ENCODE results near the gene DPP4.

DPP4 gene

GRCh38 chr2:162073888-162074631, at the start of gene DPP4:
Gene DPP4 (minus strand): TSS chr2:162074215. CDS start chr2:162073981, 234 bp downstream.
- no peak for DNase-seq

- no peak for DNase-seq
Measured at GRCh38 chr2:162118166-162119031, 44.4 kb upstream of the DPP4 start.

DNA sequence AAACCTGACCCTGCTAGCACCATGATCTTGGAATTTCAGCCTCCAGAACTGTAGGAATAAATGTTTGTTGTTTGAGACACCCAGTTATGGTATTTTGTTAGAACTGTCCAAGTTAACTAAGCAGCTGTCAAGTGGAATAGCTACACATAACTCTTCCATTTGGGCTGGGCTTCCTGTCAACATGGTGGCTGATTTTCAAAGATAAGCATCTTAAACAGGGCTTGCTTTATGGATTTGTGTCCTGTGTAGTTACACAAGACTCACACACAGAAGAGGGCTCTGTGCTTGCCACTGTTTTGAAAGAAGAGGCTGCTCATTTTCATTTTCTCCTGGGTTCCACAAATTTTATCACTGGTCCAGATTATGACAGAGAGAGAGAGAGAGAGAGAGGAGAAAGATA, 42.3 kb upstream of the DPP4 start:
- DNase-seq: no peak

DNA sequence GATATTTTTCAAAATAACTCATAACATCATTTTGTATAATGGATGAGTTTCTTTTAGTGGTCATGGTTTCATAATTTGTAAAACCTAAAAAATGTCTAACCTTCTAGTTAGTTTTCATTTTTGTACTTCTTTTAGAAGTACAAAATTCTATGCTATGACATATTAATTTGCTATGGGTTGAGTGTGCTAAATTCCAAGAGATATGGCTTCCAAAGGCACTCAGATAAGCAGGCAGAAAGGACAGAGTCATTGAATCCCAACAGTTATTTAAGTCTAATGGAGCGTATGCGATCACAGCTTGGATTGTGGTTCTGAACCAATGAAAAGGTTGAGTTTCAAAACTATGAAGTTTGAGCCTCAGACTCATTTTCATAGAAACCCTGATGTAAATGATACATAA, 41.1 kb upstream of the DPP4 start:
- no peak for DNase-seq

DNA sequence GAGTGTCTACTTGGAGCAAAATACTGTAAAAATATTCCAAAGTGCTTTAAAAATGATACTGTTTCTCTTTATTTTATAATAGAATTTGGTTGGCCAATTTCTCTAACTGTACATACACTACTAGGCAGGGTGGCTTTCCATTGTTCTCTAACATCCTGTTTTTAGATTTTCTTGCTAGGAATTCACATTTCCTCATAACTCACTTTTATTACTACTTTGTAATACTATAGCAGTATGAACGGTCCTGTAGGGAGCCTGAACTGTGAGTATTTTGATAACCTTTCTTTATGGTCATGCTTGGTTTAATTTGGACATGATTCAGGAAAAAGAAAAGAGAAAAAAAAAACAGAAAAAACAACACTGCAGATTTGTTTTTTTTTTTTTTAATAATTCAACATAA, 40.3 kb upstream of the DPP4 start:
- DNase-seq: no peak

GRCh38 chr2:162113776-162114168, 39.8 kb upstream of the DPP4 start:
- no peak for DNase-seq

- no peak for DNase-seq
Measured at GRCh38 chr2:162113088-162113775, 39.2 kb upstream of the DPP4 start.

- no peak for DNase-seq
Measured at GRCh38 chr2:162111958-162112850, 38.2 kb upstream of the DPP4 start.

DNA sequence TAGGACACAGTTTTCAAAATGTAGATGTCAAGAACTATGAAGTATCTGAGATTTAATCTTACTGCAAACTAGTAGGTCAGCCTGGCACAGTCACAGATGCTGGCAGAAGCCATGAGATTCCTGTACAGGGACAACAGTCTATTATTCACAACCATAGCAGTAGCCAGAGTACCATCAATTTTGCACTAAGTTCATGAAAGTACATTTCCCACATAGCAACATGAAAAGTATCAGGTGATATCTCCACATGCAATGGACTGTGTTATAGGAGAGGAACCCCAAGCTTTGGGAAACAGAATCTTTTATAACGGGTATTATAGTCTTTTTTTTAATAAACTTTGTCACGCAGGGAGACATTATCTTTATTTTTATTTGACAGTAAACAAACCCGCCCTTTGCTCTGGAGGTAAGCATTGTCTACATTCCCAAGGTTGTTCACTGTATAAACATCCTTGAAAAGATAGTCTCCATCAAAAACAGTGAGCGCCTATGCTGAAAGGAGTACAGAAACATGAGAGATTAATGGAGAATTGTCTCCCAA, 33.4 kb upstream of the DPP4 start:
- no peak for DNase-seq

DNA sequence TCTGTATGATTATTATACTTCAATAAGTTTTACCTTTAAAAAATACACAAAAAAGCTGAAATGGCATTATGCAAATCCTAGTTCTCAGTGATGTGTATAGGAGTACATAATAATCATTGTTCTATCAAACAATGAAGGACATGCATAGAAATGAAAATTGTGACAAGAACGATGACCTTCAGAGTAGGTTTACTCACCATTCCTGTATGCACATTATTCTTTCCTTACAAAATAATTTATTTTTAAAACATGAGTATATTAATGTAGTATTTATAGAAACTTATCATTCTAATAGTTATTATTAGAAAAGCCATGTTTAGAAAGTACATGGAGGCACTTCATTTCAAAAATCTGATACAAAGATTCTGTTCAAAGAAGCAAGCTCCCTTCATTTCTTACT, 32.7 kb upstream of the DPP4 start:
- no peak for DNase-seq

GRCh38 chr2:162106146-162106551, 32.1 kb upstream of the DPP4 start:
- no peak for DNase-seq

DNA sequence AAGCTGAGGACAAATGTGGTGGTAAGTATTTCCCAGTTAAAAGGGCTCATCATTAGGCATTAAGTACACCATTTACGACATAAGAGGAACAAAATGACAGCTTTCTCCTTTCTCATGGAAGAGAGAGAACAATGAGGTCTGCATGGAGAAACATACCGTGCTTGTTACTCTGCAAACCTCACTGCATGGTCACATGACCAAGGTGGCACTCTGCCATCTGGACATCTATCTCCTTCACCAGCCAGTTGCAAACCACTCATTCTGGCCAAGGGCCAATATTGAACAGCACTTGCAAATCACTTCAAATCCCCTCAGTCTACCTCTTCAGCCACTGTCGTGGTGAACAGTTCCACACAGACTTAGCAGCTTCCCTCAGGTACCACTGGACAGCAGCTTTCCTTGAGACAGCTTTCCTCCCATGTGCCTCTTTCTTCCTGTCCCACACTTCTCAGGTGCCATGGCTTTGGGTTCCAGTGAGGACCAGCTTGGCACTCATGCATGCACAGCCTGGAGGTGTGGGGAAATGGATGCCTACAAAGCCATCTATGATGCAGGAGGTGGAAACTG, 29.5 kb upstream of the DPP4 start:
- DNase-seq: peak; percentile 56

- no peak for DNase-seq
Measured at GRCh38 chr2:162100579-162100978, 26.6 kb upstream of the DPP4 start.

- DNase-seq: no peak
Measured at GRCh38 chr2:162099836-162100235, 25.8 kb upstream of the DPP4 start.

DNA sequence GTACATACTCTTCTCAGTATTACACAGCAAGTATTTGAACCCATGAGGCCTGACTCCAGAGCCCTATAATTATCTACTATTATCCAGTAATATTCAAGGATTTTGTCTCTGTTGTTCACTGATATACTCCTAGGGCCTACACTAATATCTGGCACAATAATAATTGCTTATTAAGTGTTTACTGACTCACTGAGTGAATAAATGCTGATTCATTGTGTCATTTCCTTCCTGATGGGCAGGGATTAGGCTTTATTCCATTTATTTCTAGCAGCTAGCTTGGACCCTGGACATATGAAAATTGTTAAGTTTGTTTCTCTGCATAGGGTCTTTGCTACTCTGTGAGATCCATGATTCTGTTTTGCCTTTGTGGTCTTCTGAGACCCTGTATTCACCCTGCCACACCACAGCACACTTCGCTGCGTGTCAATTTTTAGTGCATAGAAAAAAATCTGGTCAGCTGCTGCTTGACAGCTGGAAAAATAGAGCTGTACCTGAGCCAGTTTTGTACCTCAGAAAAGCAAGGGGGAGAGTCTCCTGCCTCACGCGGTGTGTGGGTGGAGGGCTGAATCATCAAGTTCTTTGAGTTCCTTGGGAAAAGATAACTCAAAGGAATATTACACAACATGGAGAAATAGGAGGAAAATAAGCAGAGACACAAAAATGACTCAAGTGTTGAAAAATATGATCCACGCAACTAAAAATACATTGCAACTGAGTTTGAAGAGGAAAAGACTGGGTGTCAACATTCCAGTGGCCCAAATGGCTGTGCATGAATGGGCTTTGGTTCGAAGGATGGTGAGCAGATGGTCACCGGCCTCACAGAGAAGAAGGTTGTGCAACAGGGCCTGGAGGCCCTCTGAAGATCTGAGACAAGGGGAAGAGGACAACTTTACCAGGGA, 18.9 kb upstream of the DPP4 start:
- no peak for DNase-seq

DNA sequence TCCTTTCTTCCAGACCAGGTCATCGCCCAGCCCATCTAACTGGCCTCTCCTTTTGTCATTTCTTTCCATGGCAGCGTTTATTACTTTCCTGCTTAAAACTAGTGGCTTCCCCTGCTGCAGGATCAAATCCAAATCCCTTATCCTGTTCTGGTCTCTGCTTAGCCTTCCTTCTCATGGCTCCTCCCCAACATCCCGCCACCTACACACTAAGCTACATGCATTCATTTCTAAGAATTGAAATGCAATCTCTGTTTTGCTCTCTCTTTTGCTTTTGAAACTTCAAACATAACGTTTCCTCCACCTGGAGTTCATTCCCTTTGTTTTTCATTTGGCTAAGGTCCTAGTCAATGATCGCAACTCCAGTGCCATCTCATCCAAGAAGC, 18.0 kb upstream of the DPP4 start:
- DNase-seq: no peak

DNA sequence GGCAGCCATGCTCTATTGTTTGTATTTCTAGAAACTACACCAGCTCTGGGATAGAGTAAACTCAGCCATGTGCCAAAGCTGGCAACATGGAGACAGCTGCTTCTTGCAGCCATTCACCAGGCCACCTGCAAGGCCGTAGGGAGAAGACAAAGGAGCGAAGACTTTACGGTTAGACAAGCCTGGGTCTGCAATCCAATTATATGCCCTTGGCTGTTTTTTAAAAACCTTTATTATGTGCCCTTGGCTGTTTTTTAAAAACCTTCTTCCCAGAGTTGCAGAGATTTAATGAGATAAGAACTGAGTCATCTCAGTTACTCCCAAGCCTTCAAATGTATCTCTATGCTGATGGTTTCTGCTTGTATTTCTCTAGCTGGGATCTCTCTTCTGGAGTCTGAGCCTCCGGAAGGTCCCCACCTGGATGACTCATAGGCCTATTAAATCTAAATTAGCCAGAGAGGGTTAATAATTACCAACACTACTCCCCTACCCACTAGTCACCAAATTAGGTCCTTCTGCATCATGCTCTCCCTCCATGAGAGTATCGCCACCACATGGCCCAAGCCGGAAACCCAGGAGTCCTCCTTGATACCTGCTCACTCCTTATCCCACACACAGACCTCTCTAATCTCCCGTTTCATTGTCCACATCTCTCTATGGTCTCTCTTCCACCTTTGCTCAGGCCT, 17.5 kb upstream of the DPP4 start:
- DNase-seq: no peak

DNA sequence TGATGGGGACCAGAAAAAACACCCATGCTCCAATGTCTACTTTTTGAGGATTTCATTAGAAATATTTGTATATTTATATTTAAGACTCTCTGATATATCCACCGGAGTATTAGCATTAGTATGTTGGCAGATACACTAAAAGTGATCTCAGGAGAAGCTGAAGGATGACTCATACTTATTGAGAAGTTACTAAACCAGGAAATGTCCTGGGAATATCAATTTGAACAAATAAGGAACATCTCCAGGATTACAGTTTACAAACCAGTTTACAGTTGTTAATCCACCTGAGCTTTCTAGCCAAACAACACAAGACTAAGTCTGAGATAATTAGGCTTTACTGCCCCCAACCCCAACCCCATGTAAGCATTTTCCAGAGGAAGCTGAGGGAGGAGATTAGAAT, 16.1 kb upstream of the DPP4 start:
- DNase-seq: no peak

DNA sequence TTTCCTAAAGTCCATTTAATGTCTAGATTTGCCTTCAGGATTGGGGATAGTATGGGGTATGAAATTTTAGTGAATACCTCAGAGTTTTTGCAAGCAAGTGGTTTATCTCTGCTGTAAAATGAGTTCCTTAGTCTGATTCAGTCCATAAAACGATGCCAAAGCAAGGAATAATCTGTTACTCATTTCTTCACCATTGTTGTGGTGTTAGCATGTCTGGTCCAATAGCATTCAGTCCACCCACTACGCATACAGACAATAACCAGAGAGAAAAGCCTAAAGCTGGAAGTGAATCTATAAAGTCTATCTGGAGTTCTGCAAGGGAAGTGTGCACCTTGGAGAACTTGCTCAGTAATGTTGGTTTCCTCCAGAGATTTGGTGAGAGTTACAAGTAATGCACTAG, 12.9 kb upstream of the DPP4 start:
- DNase-seq: no peak

All from SHP77 treated with DMSO at 0.1 percent for 48 hours (cell line).